HEK293 (cell line): ENCODE measurements around the gene CDH23.

Experiments used
- YY1 ChIP-seq: fragments of 450-650 bp; formaldehyde crosslinking; IDR thresholded peaks from 2 replicates; pipeline ENCODE4 v1.5.1; 2018; ENCODE audit warnings: missing biosample characterization, missing genetic modification characterization
- ZBTB1 ChIP-seq: fragments of 450-650 bp; formaldehyde crosslinking; IDR thresholded peaks from 2 replicates; pipeline ENCODE4 v1.5.1; 2016; ENCODE audit warnings: missing biosample characterization, missing genetic modification characterization
- ZNF239 ChIP-seq: fragments of 450-650 bp; formaldehyde crosslinking; IDR thresholded peaks from 2 replicates; pipeline ENCODE4 v1.5.1; 2016; ENCODE audit warnings: missing biosample characterization, missing genetic modification characterization
- ZNF416 ChIP-seq: fragments of 450-650 bp; formaldehyde crosslinking; IDR thresholded peaks from 2 replicates; pipeline ENCODE4 v1.5.1; 2016; ENCODE audit warnings: missing biosample characterization, missing genetic modification characterization
- TF ChIP-seq, protein P1 (sequence below): fragments of 450-650 bp; formaldehyde crosslinking; optimal IDR thresholded peaks from 2 replicates; pipeline ENCODE3; 2016; ENCODE audit warnings: missing biosample characterization, mild to moderate bottlenecking, missing genetic modification characterization
- TF ChIP-seq, protein P2 (sequence below): fragments of 450-650 bp; formaldehyde crosslinking; IDR thresholded peaks from 2 replicates; pipeline ENCODE4 v1.5.1; 2016; ENCODE audit warnings: missing biosample characterization, missing genetic modification characterization

- TF ChIP-seq ZNF416 (tag by site-specific recombination) (no peak), YY1 (tag by site-specific recombination) (no peak), ZNF239 (tag by site-specific recombination) (no peak), ZBTB1 (no peak)
- TF ChIP-seq, protein P1, sequence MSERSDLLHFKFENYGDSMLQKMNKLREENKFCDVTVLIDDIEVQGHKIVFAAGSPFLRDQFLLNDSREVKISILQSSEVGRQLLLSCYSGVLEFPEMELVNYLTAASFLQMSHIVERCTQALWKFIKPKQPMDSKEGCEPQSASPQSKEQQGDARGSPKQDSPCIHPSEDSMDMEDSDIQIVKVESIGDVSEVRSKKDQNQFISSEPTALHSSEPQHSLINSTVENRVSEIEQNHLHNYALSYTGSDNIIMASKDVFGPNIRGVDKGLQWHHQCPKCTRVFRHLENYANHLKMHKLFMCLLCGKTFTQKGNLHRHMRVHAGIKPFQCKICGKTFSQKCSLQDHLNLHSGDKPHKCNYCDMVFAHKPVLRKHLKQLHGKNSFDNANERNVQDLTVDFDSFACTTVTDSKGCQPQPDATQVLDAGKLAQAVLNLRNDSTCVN (tag by site-specific recombination) = no peak
- TF ChIP-seq, protein P2, sequence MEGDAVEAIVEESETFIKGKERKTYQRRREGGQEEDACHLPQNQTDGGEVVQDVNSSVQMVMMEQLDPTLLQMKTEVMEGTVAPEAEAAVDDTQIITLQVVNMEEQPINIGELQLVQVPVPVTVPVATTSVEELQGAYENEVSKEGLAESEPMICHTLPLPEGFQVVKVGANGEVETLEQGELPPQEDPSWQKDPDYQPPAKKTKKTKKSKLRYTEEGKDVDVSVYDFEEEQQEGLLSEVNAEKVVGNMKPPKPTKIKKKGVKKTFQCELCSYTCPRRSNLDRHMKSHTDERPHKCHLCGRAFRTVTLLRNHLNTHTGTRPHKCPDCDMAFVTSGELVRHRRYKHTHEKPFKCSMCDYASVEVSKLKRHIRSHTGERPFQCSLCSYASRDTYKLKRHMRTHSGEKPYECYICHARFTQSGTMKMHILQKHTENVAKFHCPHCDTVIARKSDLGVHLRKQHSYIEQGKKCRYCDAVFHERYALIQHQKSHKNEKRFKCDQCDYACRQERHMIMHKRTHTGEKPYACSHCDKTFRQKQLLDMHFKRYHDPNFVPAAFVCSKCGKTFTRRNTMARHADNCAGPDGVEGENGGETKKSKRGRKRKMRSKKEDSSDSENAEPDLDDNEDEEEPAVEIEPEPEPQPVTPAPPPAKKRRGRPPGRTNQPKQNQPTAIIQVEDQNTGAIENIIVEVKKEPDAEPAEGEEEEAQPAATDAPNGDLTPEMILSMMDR (tag by site-specific recombination) = no peak
These were observed 374.1 kb downstream of the CDH23 start for GRCh38 chr10:71770789-71771188.
